Suprapubic skin (tissue), 4 donors: ENCODE results near the gene ITGA1.

Source experiments
- EP300 ChIP-seq: sonication (generic); formaldehyde crosslinking; IDR thresholded peaks from one replicate; pipeline ENCODE4 v1.6.1; 2017; ENCODE audit warnings: antibody characterized with exemption
- POLR2A ChIP-seq, 2 donors: fragments of 450-650 bp; IDR thresholded peaks; one replicate each; pipeline ENCODE4 v1.6.1; 2017; ENCODE audit warnings: antibody characterized with exemption in 2 of 2, mild to moderate bottlenecking in 2 of 2, moderate library complexity in 2 of 2
- POLR2AphosphoS5 ChIP-seq, 3 donors: sonication (generic); formaldehyde crosslinking; IDR thresholded peaks; one replicate each; pipeline ENCODE4 v1.6.1; 2017; ENCODE audit warnings: antibody characterized with exemption in 3 of 3
- TF ChIP-seq, protein P1 (sequence below), 2 donors: fragments of 200-600 bp in 1 of 2; fragments of 450-650 bp in 1 of 2; sonication (generic) in 1 of 2; IDR thresholded peaks; one replicate each; pipeline ENCODE4 v1.5.1; 2016 to 2019; ENCODE audit warnings: antibody characterized with exemption in 2 of 2, mild to moderate bottlenecking in 1 of 2, moderate library complexity in 1 of 2

DNA sequence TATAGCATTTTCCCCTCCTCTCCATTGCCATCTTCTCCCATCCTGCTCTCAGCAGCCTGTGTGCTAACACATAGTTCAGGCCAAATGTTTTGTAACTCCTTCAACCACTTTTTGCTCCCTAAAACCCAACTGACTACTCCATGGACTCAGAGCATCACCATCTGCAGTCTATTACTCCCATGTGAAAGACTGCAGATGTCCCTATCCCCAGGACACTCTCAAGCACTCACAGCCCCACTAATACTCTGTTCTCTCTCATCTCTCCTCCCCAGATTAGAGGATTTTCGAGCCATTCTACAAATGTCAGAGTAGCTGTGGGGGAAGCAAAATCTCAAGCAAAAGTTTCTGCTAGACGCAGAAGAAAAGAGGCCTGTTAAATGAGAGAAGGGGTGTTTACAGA, 99.3 kb downstream of the ITGA1 start:
- TF ChIP-seq, protein P1, sequence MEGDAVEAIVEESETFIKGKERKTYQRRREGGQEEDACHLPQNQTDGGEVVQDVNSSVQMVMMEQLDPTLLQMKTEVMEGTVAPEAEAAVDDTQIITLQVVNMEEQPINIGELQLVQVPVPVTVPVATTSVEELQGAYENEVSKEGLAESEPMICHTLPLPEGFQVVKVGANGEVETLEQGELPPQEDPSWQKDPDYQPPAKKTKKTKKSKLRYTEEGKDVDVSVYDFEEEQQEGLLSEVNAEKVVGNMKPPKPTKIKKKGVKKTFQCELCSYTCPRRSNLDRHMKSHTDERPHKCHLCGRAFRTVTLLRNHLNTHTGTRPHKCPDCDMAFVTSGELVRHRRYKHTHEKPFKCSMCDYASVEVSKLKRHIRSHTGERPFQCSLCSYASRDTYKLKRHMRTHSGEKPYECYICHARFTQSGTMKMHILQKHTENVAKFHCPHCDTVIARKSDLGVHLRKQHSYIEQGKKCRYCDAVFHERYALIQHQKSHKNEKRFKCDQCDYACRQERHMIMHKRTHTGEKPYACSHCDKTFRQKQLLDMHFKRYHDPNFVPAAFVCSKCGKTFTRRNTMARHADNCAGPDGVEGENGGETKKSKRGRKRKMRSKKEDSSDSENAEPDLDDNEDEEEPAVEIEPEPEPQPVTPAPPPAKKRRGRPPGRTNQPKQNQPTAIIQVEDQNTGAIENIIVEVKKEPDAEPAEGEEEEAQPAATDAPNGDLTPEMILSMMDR (IDR thresholded peaks at IDR 0.05): no peak
- TF ChIP-seq POLR2A (IDR thresholded peaks at IDR 0.05) (no peak), EP300 (no peak), POLR2AphosphoS5 (IDR thresholded peaks at IDR 0.05) (no peak)
